ENCODE data around the gene FOXN3. TPM values are rescaled to one million over a fixed set of nuclear protein-coding genes. Genes with fewer than 3 reads are reported as not detected.

Gene FOXN3
- total RNA-seq, 1 experiment from 2014 or later = 125 TPM

- H3K9me3 Mint-ChIP-seq = no peaks in the 10 kb centered on the region; a peak in 2 of 5 replicates
- no peak overlapping the region for H3K27ac ChIP-seq (ENCODE audit: insufficient read length, low read depth, low read length)
- H3K4me2 ChIP-seq (ENCODE audit: insufficient read depth, insufficient read length, low read length) = no peak overlapping the region
- no peak overlapping the region for H3T11ph ChIP-seq (ENCODE audit: low read length)
- H3K27ac Mint-ChIP-seq = peak overlapping the region; percentile 65 to 94 (median 93); a peak in 4 of 7 replicates
- no peak for DNase-seq
- no peak overlapping the region for H3K9ac ChIP-seq (ENCODE audit: extremely low read depth, insufficient read length, low read length)
- H3K4ac ChIP-seq (ENCODE audit: low read depth, low read length) = no peak overlapping the region
- no peak overlapping the region for H4K8ac ChIP-seq (replicated peaks; ENCODE audit: insufficient read length, low read depth, low read length)
- H3K36me3 Mint-ChIP-seq (ENCODE audit: insufficient read depth in 1 of 3, low read depth in 3 of 3) = peaks cover 25 to 46% (median 39%) of the 10 kb centered on the region in 3 experiments
- H4K91ac ChIP-seq (ENCODE audit: insufficient read length, low read depth, low read length) = no peak overlapping the region
- TF ChIP-seq CTCF (conservative IDR thresholded peaks at IDR 0.05) = no peak
- H3K18ac ChIP-seq (ENCODE audit: insufficient read length, low read depth, low read length) = peak overlapping the region; percentile 62
- H3K4me1 Mint-ChIP-seq = peaks cover 60 to 62% of the 10 kb centered on the region in 2 experiments
- no peak overlapping the region for H4K5ac ChIP-seq (ENCODE audit: insufficient read length, low read depth, low read length)
- no CpG with 5 or more reads among the region's 4 CpGs for WGBS (ENCODE audit: extremely low coverage, insufficient read length, low lambda C conversion rate)
- H3K4me3 Mint-ChIP-seq = no peak overlapping the region
- no peak overlapping the region for H2AK5ac ChIP-seq (ENCODE audit: insufficient read length, low read length)
- H3K9me3 ChIP-seq (ENCODE audit: control insufficient read depth, low read depth, low read length) = no peaks in the 10 kb centered on the region
- H3K14ac ChIP-seq (ENCODE audit: insufficient read depth, low read length) = no peak overlapping the region; the same call in 1 of the 2 replicates
- H3K27me3 Mint-ChIP-seq (ENCODE audit: low read depth) = no peaks in the 10 kb centered on the region
- no peaks in the 10 kb centered on the region for H3K27me3 ChIP-seq (ENCODE audit: insufficient read depth, low read length)
- H2BK5ac ChIP-seq (ENCODE audit: insufficient read length, low read length) = no peak overlapping the region
- no peaks in the 10 kb centered on the region for H4K20me1 ChIP-seq (ENCODE audit: control insufficient read depth, insufficient read depth, insufficient read length)
- H3K56ac ChIP-seq (ENCODE audit: insufficient read length, low read depth, low read length) = no peak overlapping the region
- H2BK20ac ChIP-seq (ENCODE audit: low read depth, low read length, poor library complexity, severe bottlenecking) = no peak overlapping the region
- peaks cover 23% of the 10 kb centered on the region for H3K4me1 ChIP-seq (ENCODE audit: insufficient read depth, low read length)
- no peak overlapping the region for H2BK12ac ChIP-seq (ENCODE audit: insufficient read length, low read depth, low read length)
- H3K23ac ChIP-seq (ENCODE audit: insufficient read length, low read depth, low read length) = no peak overlapping the region
- no peaks in the 10 kb centered on the region for H3K23me2 ChIP-seq (ENCODE audit: insufficient read length, low read depth, low read length, poor library complexity, severe bottlenecking)
- no peak overlapping the region for H2BK120ac ChIP-seq (ENCODE audit: low read depth, low read length, poor library complexity, severe bottlenecking)
- no peak overlapping the region for H2BK15ac ChIP-seq (ENCODE audit: low read depth, low read length)
- H3K79me2 ChIP-seq (ENCODE audit: insufficient read depth, low read length) = peaks cover 13% of the 10 kb centered on the region; the same call in 1 of the 2 replicates
- H2AFZ ChIP-seq (ENCODE audit: low read length) = no peak overlapping the region
- peaks cover 3% of the 10 kb centered on the region for H3K79me1 ChIP-seq (ENCODE audit: insufficient read depth, low read depth, low read length, poor library complexity, severe bottlenecking)
These were observed 117.4 kb downstream of the FOXN3 start for GRCh38 chr14:89299587-89299986.
